Measurements from ENCODE around the gene CORO2A. TPM values are rescaled to one million over a fixed set of nuclear protein-coding genes. Genes with fewer than 3 reads are reported as not detected.

Gene CORO2A
- total and polyA plus RNA-seq, 2 of the 8 experiments (the other 6 are each of a cell fraction or from before 2014, with no cell fraction given), result 13.7 to 27.9 TPM

GRCh38 chr9:98108531-98109031 is 83.9 kb downstream of the CORO2A start:
- H3K18ac ChIP-seq (ENCODE audit: extremely low read depth, low read length), result no peak overlapping the region; the same call in 1 of the 2 replicates
- H3K79me2 ChIP-seq (ENCODE audit: control insufficient read depth in 1 of 2, insufficient read depth in 2 of 2, low read length in 2 of 2), result no peaks in the 10 kb centered on the region
- ChIA-PET POLR2A (ENCODE audit: partially characterized antibody) (interaction anchor here (0.9 to 1.1 kb wide), 2 partner anchors 12 to 17 kb away, joined by 3 to 4 read pairs; no protein-coding TSS in a partner anchor), CTCF (ENCODE audit: partially characterized antibody) (interaction anchor here (0.8 to 1.4 kb wide), 2 partner anchors 20 to 74 kb away, joined by 3 to 5 read pairs; no protein-coding TSS in a partner anchor)
- H3K9ac ChIP-seq (replicated peaks in 1 of 4; ENCODE audit: extremely low read depth in 1 of 4, low read depth in 3 of 4, low read length in 3 of 4), result no peak overlapping the region
- H3K27me3 ChIP-seq (replicated peaks in 1 of 4; ENCODE audit: control insufficient read depth in 3 of 4, extremely low read depth in 1 of 4, insufficient read depth in 3 of 4, low read length in 3 of 4), result no peaks in the 10 kb centered on the region
- H2AFZ ChIP-seq (ENCODE audit: low read length), result no peak overlapping the region
- H4K91ac ChIP-seq (replicated peaks; ENCODE audit: insufficient read length, low read length), result no peak overlapping the region
- no peak overlapping the region for H3K4me2 ChIP-seq (ENCODE audit: insufficient read depth in 1 of 2, low read depth in 2 of 2, low read length in 2 of 2)
- H2BK20ac ChIP-seq (ENCODE audit: low read length), result no peak overlapping the region
- peaks cover 0 to 1% of the 10 kb centered on the region in 2 experiments for H4K20me1 ChIP-seq (replicated peaks in 1 of 2; ENCODE audit: control insufficient read depth in 1 of 2, insufficient read depth in 2 of 2, low read length in 2 of 2)
- no peak overlapping the region for H3K4me3 ChIP-seq (ENCODE audit: extremely low read depth in 1 of 4, insufficient read depth in 2 of 4, low read depth in 3 of 4, low read length in 4 of 4)
- DNase-seq (ENCODE audit: low read depth in 1 of 2, low spot score in 2 of 2) (no peak), FAIRE-seq (no peak)
- H3K27ac ChIP-seq (ENCODE audit: low read depth, low read length), result no peak overlapping the region
- no peak overlapping the region for H2BK12ac ChIP-seq (ENCODE audit: low read depth, low read length)
- peaks cover 0 to 3% (median 1%) of the 10 kb centered on the region in 4 experiments; a peak in 2 of 7 replicates for H3K4me1 ChIP-seq (replicated peaks in 1 of 4; ENCODE audit: control insufficient read depth in 3 of 4, insufficient read depth in 4 of 4, low read length in 3 of 4)
- no peak overlapping the region for H2BK15ac ChIP-seq (ENCODE audit: low read length)
- no peak overlapping the region for H2BK120ac ChIP-seq (replicated peaks; ENCODE audit: low read depth, low read length)
- WGBS, 2 experiments (ENCODE audit: extremely low coverage in 1 of 2, insufficient coverage in 1 of 2, insufficient read length in 1 of 2, insufficient replicate concordance in 2 of 2, low coverage in 1 of 2, low lambda C conversion rate in 2 of 2, missing lambda C conversion rate in 1 of 2), result 85% methylated on average over 5 of the region's 5 CpGs; no CpG with 5 or more reads in 1 of the 2 experiments
- no peak overlapping the region for H3K4ac ChIP-seq (replicated peaks; ENCODE audit: insufficient read length, low read depth, low read length)
- no peaks in the 10 kb centered on the region for H3K79me1 ChIP-seq (ENCODE audit: low read depth, low read length)
- H3K23me2 ChIP-seq (ENCODE audit: low read depth, low read length), result no peaks in the 10 kb centered on the region; the same call in 1 of the 2 replicates
- H3K36me3 ChIP-seq (ENCODE audit: control insufficient read depth in 2 of 4, insufficient read depth in 4 of 4, low read length in 3 of 4), result no peaks in the 10 kb centered on the region
- no peak overlapping the region for H3K23ac ChIP-seq (ENCODE audit: insufficient read length)
- no peaks in the 10 kb centered on the region for H3K9me3 ChIP-seq (ENCODE audit: insufficient read depth in 2 of 2, low read depth in 1 of 2, low read length in 1 of 2)
- no peak overlapping the region for H4K5ac ChIP-seq (ENCODE audit: insufficient read length, low read depth, low read length)
- no peak overlapping the region for H2AK5ac ChIP-seq (ENCODE audit: low read depth, low read length)
- H3K56ac ChIP-seq (replicated peaks; ENCODE audit: insufficient read length, low read depth, low read length), result no peak overlapping the region
- H3K14ac ChIP-seq (ENCODE audit: insufficient read length), result no peak overlapping the region
- no peak overlapping the region for H2BK5ac ChIP-seq (ENCODE audit: low read depth, low read length)
- no peak overlapping the region for H4K8ac ChIP-seq (ENCODE audit: extremely low read depth, insufficient read depth, low read length)
- no peak for TF ChIP-seq SIRT6 (IDR thresholded peaks at IDR 0.05; ENCODE audit: low read length)
- no peak for TF ChIP-seq HDAC2 (IDR thresholded peaks at IDR 0.05; ENCODE audit: borderline replicate concordance in 1 of 2, low read depth in 2 of 2, low read length in 2 of 2)
- no peak for TF ChIP-seq GABPA (IDR thresholded peaks at IDR 0.05; ENCODE audit: borderline replicate concordance, insufficient read depth, low read length)
- no peak for TF ChIP-seq CHD2 (IDR thresholded peaks at IDR 0.05; ENCODE audit: low read length)
